WTC11 (cell line): ENCODE results near the gene ELMO1.

Experiments
- CTCF ChIP-seq: fragments of 200-600 bp; IDR thresholded peaks from 2 replicates; pipeline ENCODE4 v1.8.0; 2022; ENCODE audit warnings: antibody characterized with exemption
- ELF4 ChIP-seq: sonication (generic); formaldehyde crosslinking; IDR thresholded peaks from 2 replicates; pipeline ENCODE4 v1.8.1; 2022; ENCODE audit warnings: low read depth, mild to moderate bottlenecking, moderate library complexity, missing genetic modification reagents
- TF ChIP-seq, protein P1 (sequence below): sonication (generic); formaldehyde crosslinking; IDR thresholded peaks from 2 replicates; pipeline ENCODE4 v1.8.1; 2022; ENCODE audit warnings: missing genetic modification reagents, borderline replicate concordance

DNA sequence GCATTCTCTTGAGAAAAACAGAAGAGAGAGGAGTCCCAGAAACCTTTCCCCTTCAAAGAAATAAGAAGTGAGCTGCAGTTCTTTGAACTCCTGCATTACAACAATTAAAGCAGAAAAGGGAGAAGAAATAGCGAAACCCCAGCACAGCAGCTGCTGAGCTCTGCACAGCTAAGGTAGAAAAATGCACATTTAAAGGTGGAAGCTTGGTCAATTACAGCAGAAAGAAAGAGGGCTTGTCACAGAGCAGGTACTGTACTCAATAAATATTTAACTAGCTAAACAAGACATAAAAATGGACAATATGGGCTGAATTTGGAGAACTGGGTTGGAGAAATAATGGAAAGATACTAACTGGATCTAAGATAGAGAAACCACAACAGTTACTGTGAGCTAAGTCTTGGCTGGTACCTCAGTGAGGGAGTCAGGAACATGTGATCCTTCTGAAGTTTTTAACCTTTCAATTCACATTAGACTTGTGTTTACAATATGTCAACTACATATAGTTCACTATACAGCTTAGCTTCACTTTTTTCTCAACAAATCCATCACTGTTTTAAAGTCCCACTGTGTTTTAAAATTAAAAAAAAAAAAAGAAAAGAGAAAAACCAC is 332.5 kb downstream of the ELMO1 start:
- TF ChIP-seq, protein P1, sequence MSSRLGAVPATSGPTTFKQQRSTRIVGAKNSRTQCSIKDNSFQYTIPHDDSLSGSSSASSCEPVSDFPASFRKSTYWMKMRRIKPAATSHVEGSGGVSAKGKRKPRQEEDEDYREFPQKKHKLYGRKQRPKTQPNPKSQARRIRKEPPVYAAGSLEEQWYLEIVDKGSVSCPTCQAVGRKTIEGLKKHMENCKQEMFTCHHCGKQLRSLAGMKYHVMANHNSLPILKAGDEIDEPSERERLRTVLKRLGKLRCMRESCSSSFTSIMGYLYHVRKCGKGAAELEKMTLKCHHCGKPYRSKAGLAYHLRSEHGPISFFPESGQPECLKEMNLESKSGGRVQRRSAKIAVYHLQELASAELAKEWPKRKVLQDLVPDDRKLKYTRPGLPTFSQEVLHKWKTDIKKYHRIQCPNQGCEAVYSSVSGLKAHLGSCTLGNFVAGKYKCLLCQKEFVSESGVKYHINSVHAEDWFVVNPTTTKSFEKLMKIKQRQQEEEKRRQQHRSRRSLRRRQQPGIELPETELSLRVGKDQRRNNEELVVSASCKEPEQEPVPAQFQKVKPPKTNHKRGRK (CRISPR knock-in tag) = no peak
- no peak for TF ChIP-seq ELF4 (CRISPR knock-in tag)
- TF ChIP-seq CTCF = no peak
